PC-3 (cell line): ENCODE measurements around the gene CCDC191. TPM values are rescaled to one million over a fixed set of nuclear protein-coding genes. Genes with fewer than 3 reads are reported as not detected.

ENCODE experiments used
- ATAC-seq: fragments of 200-7000 bp; cut with Tn5 transposase; 2 replicates; pipeline ENCODE4 v1.9.1; 2020; ENCODE audit warnings: mild to moderate bottlenecking, moderate library complexity
- BruUV-seq: library from RNA; stranded (reverse); fragments of 400-500 nt; replicated peaks from 2 replicates; lab custom pipeline; 2021; lab: Mats Ljungman, UMichigan
- CTCF ChIA-PET: fragments of 300-600 bp; sonication (Branson Sonifier 250); formaldehyde crosslinking; loops from one replicate; lab custom pipeline; 2022; ENCODE audit warnings: antibody characterized with exemption; lab: Charles Lee
- POLR2A ChIA-PET: fragments of 300-600 bp; sonication (Branson Sonifier 250); formaldehyde crosslinking; loops from one replicate; lab custom pipeline; 2022; ENCODE audit warnings: antibody characterized with exemption; ENCODE audit not compliant: unreplicated experiment; lab: Charles Lee
- DNase-seq: peaks from one replicate; pipeline ENCODE4 v3.0.0-alpha.2; 2015
- H2AFZ ChIP-seq: fragments of 300-600 bp; sonication (generic); 2 replicates; pipeline ENCODE4 v1.6.0; 2016; ENCODE audit warnings: antibody characterized with exemption, low read length
- H3F3A ChIP-seq: fragments of 300-600 bp; sonication (generic); one replicate; pipeline ENCODE4 v1.6.0; 2017; ENCODE audit warnings: antibody characterized with exemption, low read length, control low read depth, mild to moderate bottlenecking; ENCODE audit not compliant: unreplicated experiment
- H3K27ac ChIP-seq: fragments of 300-600 bp; sonication (generic); 2 replicates; pipeline ENCODE4 v1.5.1; 2016; ENCODE audit warnings: mild to moderate bottlenecking, low read length
- H3K27me3 ChIP-seq: fragments of 300-600 bp; sonication (generic); 2 replicates; pipeline ENCODE4 v1.6.1; 2016; ENCODE audit warnings: low read length, mixed read lengths
- H3K36me3 ChIP-seq: fragments of 300-600 bp; sonication (generic); 2 replicates; pipeline ENCODE4 v1.6.1; 2016; ENCODE audit warnings: low read depth, mixed run types, low read length, mixed read lengths
- H3K4me1 ChIP-seq: fragments of 300-600 bp; sonication (generic); 2 replicates; pipeline ENCODE4 v1.5.1; 2016; ENCODE audit warnings: low read length; ENCODE audit not compliant: insufficient read depth
- H3K4me2 ChIP-seq: fragments of 300-600 bp; sonication (generic); 2 replicates; pipeline ENCODE4 v1.6.0; 2016; ENCODE audit warnings: low read length
- H3K4me3 ChIP-seq: fragments of 300-600 bp; sonication (generic); 2 replicates; pipeline ENCODE4 v1.5.1; 2016; ENCODE audit warnings: mild to moderate bottlenecking, low read length, mixed read lengths
- H3K79me2 ChIP-seq: fragments of 300-600 bp; sonication (generic); 2 replicates; pipeline ENCODE4 v1.6.1; 2017; ENCODE audit warnings: low read length, mixed read lengths
- H3K9ac ChIP-seq: fragments of 300-600 bp; sonication (generic); 2 replicates; pipeline ENCODE4 v1.6.0; 2016; ENCODE audit warnings: mild to moderate bottlenecking, low read length
- H3K9me2 ChIP-seq: fragments of 300-600 bp; sonication (generic); replicated peaks from 2 replicates; pipeline ENCODE4 v1.6.1; 2016; ENCODE audit warnings: mixed run types, low read length, mixed read lengths
- H3K9me3 ChIP-seq: fragments of 300-600 bp; sonication (generic); 2 replicates; pipeline ENCODE4 v1.6.1; 2016; ENCODE audit warnings: low read length, mixed read lengths
- H4K20me1 ChIP-seq: fragments of 300-600 bp; sonication (generic); 2 replicates; pipeline ENCODE4 v1.6.1; 2016; ENCODE audit warnings: low read length, mixed read lengths
- EZH2 ChIP-seq: fragments of 300-600 bp; sonication (generic); IDR thresholded peaks from one replicate; pipeline ENCODE4 v1.6.1; 2017; ENCODE audit warnings: antibody characterized with exemption, mild to moderate bottlenecking, low read length; ENCODE audit not compliant: unreplicated experiment
- EZH2phosphoT487 ChIP-seq: fragments of 300-600 bp; sonication (generic); IDR thresholded peaks from 2 replicates; pipeline ENCODE4 v1.6.1; 2018; ENCODE audit warnings: mild to moderate bottlenecking, antibody characterized with exemption, low read length, borderline replicate concordance
- intact Hi-C: fragments of 100-400 bp; cut with micrococcal nuclease; formaldehyde crosslinking; loops from 2 replicates; pipeline ENCODE4 v1.9.0; 2023
- total RNA-seq: library from RNA; depleted of rRNA; stranded (reverse); fragments of >200 nt; gene quantifications from 2 replicates; pipeline ENCODE4 v1.2.3, GENCODE V29; 2014
- TF ChIP-seq, protein P1 (sequence below): fragments of 300-600 bp; sonication (generic); conservative IDR thresholded peaks from 2 replicates; pipeline ENCODE4 v1.5.1; 2017; ENCODE audit warnings: antibody characterized with exemption, low read depth, mild to moderate bottlenecking, low read length

The CCDC191 gene
- total RNA-seq, 1 experiment from 2014 or later = 1.3 TPM

DNA sequence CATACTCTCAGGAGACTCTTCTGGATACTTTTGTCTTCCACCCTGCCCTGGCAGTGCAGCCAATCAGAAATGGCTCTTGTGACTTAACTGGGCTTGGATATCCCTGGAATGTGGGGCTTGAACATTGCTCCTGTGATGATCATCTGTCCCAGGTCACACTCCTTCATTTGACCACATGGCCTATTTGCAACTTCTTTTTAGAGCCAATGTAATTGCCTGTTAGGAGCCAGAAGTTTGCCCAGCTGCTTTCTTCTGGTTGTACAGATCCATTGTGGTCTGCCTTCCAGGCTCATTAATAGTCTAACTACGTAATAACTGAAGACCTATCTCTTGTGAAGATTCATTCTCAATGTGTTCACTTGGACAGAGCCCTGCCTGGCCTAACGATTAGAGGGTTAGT lies 30.0 kb upstream of the CCDC191 start:
- Histone ChIP-seq H3K27me3 (no peaks in the 10 kb centered on the region), H3K27ac (no peak overlapping the region), H3K4me1 (no peaks in the 10 kb centered on the region), H3K4me2 (no peak overlapping the region), H2AFZ (no peak overlapping the region), H3K4me3 (no peak overlapping the region), H3K79me2 (no peaks in the 10 kb centered on the region), H3K9me2 (no peaks in the 10 kb centered on the region), H3K36me3 (peaks cover 46% of the 10 kb centered on the region), H3K9ac (no peak overlapping the region), H3K9me3 (no peaks in the 10 kb centered on the region), H3F3A (no peaks in the 10 kb centered on the region), H4K20me1 (no peaks in the 10 kb centered on the region)
- TF ChIP-seq EZH2phosphoT487 (no peak), EZH2 (no peak)
- TF ChIP-seq, protein P1, sequence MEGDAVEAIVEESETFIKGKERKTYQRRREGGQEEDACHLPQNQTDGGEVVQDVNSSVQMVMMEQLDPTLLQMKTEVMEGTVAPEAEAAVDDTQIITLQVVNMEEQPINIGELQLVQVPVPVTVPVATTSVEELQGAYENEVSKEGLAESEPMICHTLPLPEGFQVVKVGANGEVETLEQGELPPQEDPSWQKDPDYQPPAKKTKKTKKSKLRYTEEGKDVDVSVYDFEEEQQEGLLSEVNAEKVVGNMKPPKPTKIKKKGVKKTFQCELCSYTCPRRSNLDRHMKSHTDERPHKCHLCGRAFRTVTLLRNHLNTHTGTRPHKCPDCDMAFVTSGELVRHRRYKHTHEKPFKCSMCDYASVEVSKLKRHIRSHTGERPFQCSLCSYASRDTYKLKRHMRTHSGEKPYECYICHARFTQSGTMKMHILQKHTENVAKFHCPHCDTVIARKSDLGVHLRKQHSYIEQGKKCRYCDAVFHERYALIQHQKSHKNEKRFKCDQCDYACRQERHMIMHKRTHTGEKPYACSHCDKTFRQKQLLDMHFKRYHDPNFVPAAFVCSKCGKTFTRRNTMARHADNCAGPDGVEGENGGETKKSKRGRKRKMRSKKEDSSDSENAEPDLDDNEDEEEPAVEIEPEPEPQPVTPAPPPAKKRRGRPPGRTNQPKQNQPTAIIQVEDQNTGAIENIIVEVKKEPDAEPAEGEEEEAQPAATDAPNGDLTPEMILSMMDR = no peak
- intact Hi-C loops = no loop called here
- CTCF ChIA-PET = no interaction called here
- no TSS peak for BruUV-seq
- ATAC-seq (no peak), DNase-seq (no peak)
- POLR2A ChIA-PET = no interaction called here

DNA sequence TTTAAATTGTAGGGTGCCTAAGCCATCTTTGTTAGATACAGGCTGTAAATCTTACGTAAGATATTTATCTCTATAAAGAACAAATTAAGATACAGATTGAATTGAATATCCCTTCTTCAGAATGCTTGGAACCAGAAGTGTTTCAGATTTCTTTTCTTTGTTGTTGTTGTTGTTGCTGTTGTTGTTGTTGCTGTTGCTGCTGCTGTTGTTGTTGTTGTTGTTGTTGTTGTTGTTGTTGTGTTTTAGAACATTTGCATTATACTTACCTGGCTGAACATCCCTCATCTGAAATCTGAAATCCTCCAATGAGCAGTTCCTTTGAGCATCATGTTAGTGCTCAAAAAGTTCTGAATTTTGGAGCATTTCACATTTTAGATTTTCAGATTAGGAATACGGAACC lies 26.8 kb upstream of the CCDC191 start:
- TF ChIP-seq EZH2 = no peak
- TF ChIP-seq EZH2phosphoT487 = no peak
- TF ChIP-seq, protein P1 = no peak
- H3K36me3 ChIP-seq = peaks cover 72% of the 10 kb centered on the region
- DNase-seq (no peak), ATAC-seq (no peak)
- no peaks in the 10 kb centered on the region for H3K27me3 ChIP-seq
- no peaks in the 10 kb centered on the region for H3K9me3 ChIP-seq
- intact Hi-C loops = no loop called here
- POLR2A ChIA-PET = no interaction called here
- no peaks in the 10 kb centered on the region for H4K20me1 ChIP-seq
- H3K9ac ChIP-seq = no peak overlapping the region
- no peaks in the 10 kb centered on the region for H3F3A ChIP-seq
- no peak overlapping the region for H3K27ac ChIP-seq
- CTCF ChIA-PET = no interaction called here
- no peak overlapping the region for H3K4me2 ChIP-seq
- no TSS peak for BruUV-seq
- no peak overlapping the region for H3K4me3 ChIP-seq
- no peaks in the 10 kb centered on the region for H3K79me2 ChIP-seq
- H3K9me2 ChIP-seq = no peaks in the 10 kb centered on the region
- no peak overlapping the region for H2AFZ ChIP-seq
- no peaks in the 10 kb centered on the region for H3K4me1 ChIP-seq

DNA sequence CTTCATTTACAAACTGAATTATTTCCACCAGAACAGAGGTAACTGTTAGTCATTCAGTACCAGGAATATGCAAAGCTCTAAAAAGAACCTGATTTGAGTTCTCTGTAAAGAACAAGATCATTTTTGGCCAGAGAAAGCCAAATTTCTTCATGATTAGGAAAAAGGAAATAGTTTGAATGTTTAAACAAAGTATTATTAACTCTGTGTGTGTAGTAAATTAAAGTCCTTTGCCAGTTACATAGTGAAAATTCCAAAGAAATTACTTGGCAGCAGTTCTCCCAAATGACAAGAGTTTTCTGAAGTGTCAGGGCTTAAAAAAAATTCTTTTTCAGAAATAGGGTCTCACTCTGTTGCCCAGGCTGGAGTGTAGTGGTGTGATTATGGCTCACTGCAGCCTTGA lies 24.7 kb upstream of the CCDC191 start:
- no peak overlapping the region for H2AFZ ChIP-seq
- peaks cover 78% of the 10 kb centered on the region for H3K36me3 ChIP-seq
- H4K20me1 ChIP-seq = no peaks in the 10 kb centered on the region
- no peaks in the 10 kb centered on the region for H3K9me3 ChIP-seq
- ChIA-PET POLR2A (no interaction called here), CTCF (no interaction called here)
- H3K27me3 ChIP-seq = no peaks in the 10 kb centered on the region
- BruUV-seq = no TSS peak
- no peak overlapping the region for H3K4me2 ChIP-seq
- no peaks in the 10 kb centered on the region for H3K79me2 ChIP-seq
- no peak overlapping the region for H3K27ac ChIP-seq
- no peak overlapping the region for H3K4me3 ChIP-seq
- H3K4me1 ChIP-seq = no peaks in the 10 kb centered on the region
- H3K9me2 ChIP-seq = no peaks in the 10 kb centered on the region
- no peak for TF ChIP-seq EZH2
- TF ChIP-seq EZH2phosphoT487 = no peak
- TF ChIP-seq, protein P1 = no peak
- ATAC-seq (no peak), DNase-seq (no peak)
- intact Hi-C loops = no loop called here
- H3K9ac ChIP-seq = no peak overlapping the region
- no peaks in the 10 kb centered on the region for H3F3A ChIP-seq
